Naive thymus-derived CD4-positive, alpha-beta T cell (primary cell): ENCODE measurements around the gene PLIN4. TPM values are rescaled to one million over a fixed set of nuclear protein-coding genes. Genes with fewer than 3 reads are reported as not detected.
"Not testable (repeated sequence)": the region's sequence is repeated elsewhere in the genome, so short reads cannot be mapped to it uniquely, and the experiment has no call there.

Experiments
- ATAC-seq: fragments of 150-1000 bp; cut with Tn5 transposase; 2 replicates; pipeline ENCODE4 v1.10.0; 2021; ENCODE audit warnings: mild to moderate bottlenecking, moderate library complexity
- CTCF ChIA-PET: fragments of 350-600 bp; sonication (Branson Sonifier 250); formaldehyde crosslinking; loops from one replicate; lab custom pipeline; 2021; ENCODE audit warnings: antibody characterized with exemption; lab: Charles Lee
- POLR2A ChIA-PET: fragments of 350-600 bp; sonication (Branson Sonifier 250); formaldehyde crosslinking; loops from one replicate; lab custom pipeline; 2021; ENCODE audit warnings: antibody characterized with exemption, inconsistent platforms; lab: Charles Lee
- DNase-seq, 9 donors: peaks; one replicate each; pipeline versions ENCODE4 v3.0.0 to v3.0.0-alpha.2; 2020 to 2022; ENCODE audit warnings: mixed read lengths in 1 of 9
- H3K27ac ChIP-seq: one replicate; pipeline ENCODE4 v1.7.0; 2013; ENCODE audit warnings: mild to moderate bottlenecking, low read depth, low read length, moderate library complexity
- H3K27me3 ChIP-seq, 2 donors: one replicate each; pipeline ENCODE4 v1.7.0; 2013; ENCODE audit warnings: low read length in 2 of 2, mild to moderate bottlenecking in 2 of 2, moderate library complexity in 2 of 2; ENCODE audit not compliant: control insufficient read depth in 2 of 2, insufficient read depth in 2 of 2
- H3K36me3 ChIP-seq, 3 experiments: 1 replicate in 2 of 3; 2 replicates in 1 of 3; pipeline ENCODE4 v1.7.0; 2013; ENCODE audit warnings: low read length in 3 of 3, mild to moderate bottlenecking in 3 of 3, moderate library complexity in 1 of 3; ENCODE audit not compliant: insufficient read depth in 3 of 3, control insufficient read depth in 2 of 3
- H3K4me1 ChIP-seq, 2 donors: one replicate each; pipeline ENCODE4 v1.7.0; 2013; ENCODE audit warnings: low read length in 2 of 2, mild to moderate bottlenecking in 2 of 2, moderate library complexity in 1 of 2; ENCODE audit not compliant: control insufficient read depth in 2 of 2, insufficient read depth in 2 of 2
- H3K4me3 ChIP-seq: 2 replicates; pipeline ENCODE4 v1.7.0; 2013; ENCODE audit warnings: mild to moderate bottlenecking, low read length
- H3K9me3 ChIP-seq, 3 experiments: 1 replicate in 2 of 3; 2 replicates in 1 of 3; pipeline ENCODE4 v1.7.0; 2013; ENCODE audit warnings: low read length in 3 of 3; ENCODE audit not compliant: control insufficient read depth in 2 of 3
- H3K27ac Mint-ChIP-seq, 9 donors: one replicate each; pipeline ENCODE4 v1.8.0; 2020 to 2022; ENCODE audit warnings: mixed read lengths in 9 of 9, mild to moderate bottlenecking in 8 of 9, moderate library complexity in 5 of 9, inconsistent platforms in 2 of 9
- H3K27me3 Mint-ChIP-seq, 5 donors: one replicate each; pipeline ENCODE4 v1.8.0; 2021 to 2022; ENCODE audit warnings: mixed read lengths in 5 of 5, mild to moderate bottlenecking in 1 of 5
- H3K36me3 Mint-ChIP-seq, 5 donors: one replicate each; pipeline ENCODE4 v1.8.0; 2020 to 2022; ENCODE audit warnings: mixed read lengths in 5 of 5, mild to moderate bottlenecking in 3 of 5, inconsistent platforms in 1 of 5
- H3K4me1 Mint-ChIP-seq, 7 donors: one replicate each; pipeline ENCODE4 v1.8.0; 2020 to 2022; ENCODE audit warnings: mixed read lengths in 7 of 7, mild to moderate bottlenecking in 3 of 7, inconsistent platforms in 1 of 7
- H3K4me3 Mint-ChIP-seq, 10 donors: one replicate each; pipeline ENCODE4 v1.8.0; 2020 to 2022; ENCODE audit warnings: mild to moderate bottlenecking in 10 of 10, mixed read lengths in 10 of 10, moderate library complexity in 6 of 10, inconsistent platforms in 2 of 10
- H3K9me3 Mint-ChIP-seq, 11 donors: one replicate each; pipeline ENCODE4 v1.8.0; 2020 to 2022; ENCODE audit warnings: mixed read lengths in 11 of 11, mild to moderate bottlenecking in 4 of 11, inconsistent platforms in 1 of 11, moderate library complexity in 1 of 11
- intact Hi-C, 2 donors: fragments of 100-400 bp; cut with micrococcal nuclease; formaldehyde crosslinking; loops; one replicate each; pipeline ENCODE4 v1.15.1; 2023
- polyA plus RNA-seq, 2 donors: library from polyadenylated mRNA; unstranded; fragments of 300-500 nt; fragmentation: Illumina TruSeq; gene quantifications; one replicate each; pipeline ENCODE4 v1.2.3, GENCODE V29; 2021
- total RNA-seq, 6 experiments: library from RNA in 5 of 6; stranded (reverse) in 5 of 6; gene quantifications; 1 replicate in 5 of 6; 2 replicates in 1 of 6; pipeline ENCODE4 v1.2.3 and lab custom pipeline; 2021 to 2026

The PLIN4 gene
- total and polyA plus RNA-seq, 7 experiments from 2014 or later, result 0.08 to 0.24 (median 0.11) TPM; not detected in 2

DNA sequence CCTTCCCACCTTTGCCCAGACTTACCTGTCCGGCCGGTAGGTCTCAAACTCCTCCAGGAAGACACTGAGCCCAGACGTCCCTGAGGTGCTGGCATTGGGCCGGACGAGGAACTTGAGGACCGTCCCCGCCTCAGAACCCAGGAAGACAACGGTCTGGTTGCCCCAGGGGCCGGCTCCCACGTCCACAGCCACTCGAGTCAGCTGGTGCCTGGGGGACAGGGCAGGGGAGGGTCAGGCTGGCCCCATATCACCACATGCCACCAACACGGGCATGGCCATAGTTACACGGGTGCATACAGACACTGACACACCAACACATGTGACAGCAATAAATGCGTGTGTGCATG lies 29.9 kb upstream of the PLIN4 start:
- Histone ChIP-seq H3K4me1 (no peaks in the 10 kb centered on the region), H3K27ac (no peak overlapping the region), H3K36me3 (no peaks in the 10 kb centered on the region), H3K9me3 (no peaks in the 10 kb centered on the region), H3K4me3 (no peak overlapping the region), H3K27me3 (no peaks in the 10 kb centered on the region)
- Mint-ChIP-seq H3K27me3 (peaks cover 0 to 20% (median 6%) of the 10 kb centered on the region in 5 donors), H3K27ac (no peak overlapping the region), H3K36me3 (peaks cover 0 to 4% (median 0%) of the 10 kb centered on the region in 5 donors), H3K4me1 (peaks cover 0 to 5% (median 0%) of the 10 kb centered on the region in 7 donors), H3K9me3 (peaks cover 0 to 3% (median 0%) of the 10 kb centered on the region in 11 donors), H3K4me3 (no peak overlapping the region)
- no peak for DNase-seq
- intact Hi-C loops, result no loop called here
- no peak for ATAC-seq
- POLR2A ChIA-PET, result no interaction called here
- CTCF ChIA-PET, result interaction anchor here (0.7 to 1.0 kb wide), 2 partner anchors 26 to 45 kb away, joined by 3 to 4 read pairs; no protein-coding TSS in a partner anchor

DNA sequence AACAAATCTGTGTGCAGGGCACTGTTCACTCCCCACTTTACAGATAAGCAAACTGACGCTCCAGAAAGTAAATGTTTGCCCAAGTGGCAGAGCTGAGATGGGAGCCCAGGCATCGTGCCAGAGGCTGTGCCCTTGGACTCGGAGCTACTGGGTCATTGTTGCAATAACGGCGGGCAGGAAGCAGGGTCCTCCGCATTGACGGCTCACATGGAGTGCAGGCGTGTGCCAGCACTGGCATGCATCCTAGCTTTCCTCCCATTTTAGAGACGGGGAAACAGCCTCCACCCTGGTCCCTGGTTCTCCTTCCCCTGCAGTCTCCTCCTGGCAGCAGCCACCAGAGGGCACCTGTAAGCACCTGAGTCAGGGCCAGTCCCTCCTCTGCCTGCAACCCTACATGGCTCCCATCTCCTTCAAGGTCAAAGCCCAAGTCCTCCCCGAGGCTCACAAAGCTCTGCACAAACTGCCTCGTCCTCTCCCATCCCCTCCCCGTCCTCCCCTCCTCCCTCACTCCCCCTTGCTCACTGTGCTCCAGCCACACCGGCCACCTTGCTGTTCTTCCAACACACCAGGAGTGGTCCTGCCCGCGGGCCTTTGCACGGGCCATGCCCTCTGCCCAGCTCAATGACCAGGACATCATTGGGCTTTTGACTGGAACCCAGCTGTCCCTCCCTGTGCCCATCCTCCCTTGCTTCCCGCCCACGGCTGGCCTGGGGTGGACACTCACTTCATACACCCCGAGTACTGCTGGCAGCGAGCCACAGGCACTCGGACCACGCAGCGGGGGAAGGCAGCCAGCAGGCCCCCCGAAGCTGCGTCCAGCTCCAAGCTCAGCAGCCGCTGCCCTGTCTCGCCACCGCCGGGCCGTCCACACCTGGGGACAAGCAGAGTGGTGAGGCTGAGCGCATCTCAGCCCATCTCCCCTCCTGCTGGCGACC lies 29.3 kb upstream of the PLIN4 start:
- Histone ChIP-seq H3K9me3 (no peaks in the 10 kb centered on the region), H3K36me3 (no peaks in the 10 kb centered on the region), H3K4me1 (no peaks in the 10 kb centered on the region), H3K4me3 (no peak overlapping the region), H3K27ac (no peak overlapping the region), H3K27me3 (no peaks in the 10 kb centered on the region)
- H3K4me3 Mint-ChIP-seq, result no peak overlapping the region
- H3K4me1 Mint-ChIP-seq, result peaks cover 0 to 5% (median 0%) of the 10 kb centered on the region in 7 donors
- no peak overlapping the region for H3K27ac Mint-ChIP-seq
- ChIA-PET CTCF (interaction anchor here (1.0 to 1.1 kb wide), 2 partner anchors 20 to 45 kb away, joined by 3 to 4 read pairs; no protein-coding TSS in a partner anchor), POLR2A (no interaction called here)
- intact Hi-C loops, result no loop called here
- H3K27me3 Mint-ChIP-seq, result peaks cover 0 to 14% (median 6%) of the 10 kb centered on the region in 5 donors
- ATAC-seq, result no peak
- no peak for DNase-seq
- peaks cover 0 to 4% (median 0%) of the 10 kb centered on the region in 5 donors for H3K36me3 Mint-ChIP-seq
- H3K9me3 Mint-ChIP-seq, result peaks cover 0 to 2% (median 0%) of the 10 kb centered on the region in 11 donors

DNA sequence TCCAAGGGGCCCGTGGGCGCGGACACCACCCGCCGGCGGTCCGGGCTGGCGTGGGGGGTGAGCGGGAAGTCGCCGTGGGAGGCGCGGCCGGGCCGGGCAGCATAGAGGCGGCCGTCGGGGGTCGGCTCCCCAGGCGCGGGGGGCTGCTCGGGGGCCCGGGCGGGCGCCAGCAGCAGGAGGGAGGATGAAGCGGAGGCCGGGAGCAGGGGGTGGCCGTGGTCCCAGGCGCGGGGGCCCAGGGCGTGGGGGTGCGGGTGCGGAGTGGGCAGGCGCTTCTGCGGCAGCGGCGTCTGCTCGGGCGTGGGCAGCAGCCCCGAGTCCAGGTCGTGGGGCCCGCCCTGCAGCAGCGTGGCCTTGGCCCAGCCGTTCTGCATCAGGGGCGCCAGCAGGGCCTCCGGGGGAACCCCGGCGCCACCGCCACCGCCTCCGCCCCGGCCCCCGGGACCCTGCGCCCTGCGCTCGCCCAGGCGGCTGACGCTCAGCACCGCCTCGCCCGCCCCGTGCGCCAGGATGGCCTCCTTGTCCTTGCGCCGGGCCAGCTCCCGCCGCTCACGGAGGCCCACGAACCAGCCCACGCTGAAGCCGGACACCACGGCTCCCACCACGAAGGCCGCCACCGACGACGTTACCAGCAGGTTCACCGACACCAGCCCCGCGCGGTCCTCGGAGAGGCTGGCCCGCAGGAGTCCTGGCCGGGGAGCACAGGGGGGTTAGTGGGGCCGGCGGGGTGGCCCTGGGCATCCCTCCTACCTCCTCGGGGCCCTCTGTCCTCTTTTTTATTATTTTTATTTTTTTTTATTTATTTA lies 25.8 kb upstream of the PLIN4 start:
- Histone ChIP-seq H3K27ac (no peak overlapping the region), H3K27me3 (no peaks in the 10 kb centered on the region), H3K36me3 (no peaks in the 10 kb centered on the region), H3K9me3 (peaks cover 0 to 4% (median 0%) of the 10 kb centered on the region in 3 experiments), H3K4me3 (no peak overlapping the region), H3K4me1 (no peaks in the 10 kb centered on the region)
- Mint-ChIP-seq H3K4me3 (no peak overlapping the region), H3K27ac (no peak overlapping the region), H3K36me3 (peaks cover 0 to 4% (median 0%) of the 10 kb centered on the region in 5 donors), H3K27me3 (peaks cover 0 to 18% (median 3%) of the 10 kb centered on the region in 5 donors), H3K4me1 (peaks cover 0 to 10% (median 6%) of the 10 kb centered on the region in 7 donors), H3K9me3 (peaks cover 0 to 6% (median 0%) of the 10 kb centered on the region in 11 donors)
- intact Hi-C loops, result no loop called here
- CTCF ChIA-PET, result no interaction called here
- POLR2A ChIA-PET, result no interaction called here
- ATAC-seq (no peak), DNase-seq (no peak)

DNA sequence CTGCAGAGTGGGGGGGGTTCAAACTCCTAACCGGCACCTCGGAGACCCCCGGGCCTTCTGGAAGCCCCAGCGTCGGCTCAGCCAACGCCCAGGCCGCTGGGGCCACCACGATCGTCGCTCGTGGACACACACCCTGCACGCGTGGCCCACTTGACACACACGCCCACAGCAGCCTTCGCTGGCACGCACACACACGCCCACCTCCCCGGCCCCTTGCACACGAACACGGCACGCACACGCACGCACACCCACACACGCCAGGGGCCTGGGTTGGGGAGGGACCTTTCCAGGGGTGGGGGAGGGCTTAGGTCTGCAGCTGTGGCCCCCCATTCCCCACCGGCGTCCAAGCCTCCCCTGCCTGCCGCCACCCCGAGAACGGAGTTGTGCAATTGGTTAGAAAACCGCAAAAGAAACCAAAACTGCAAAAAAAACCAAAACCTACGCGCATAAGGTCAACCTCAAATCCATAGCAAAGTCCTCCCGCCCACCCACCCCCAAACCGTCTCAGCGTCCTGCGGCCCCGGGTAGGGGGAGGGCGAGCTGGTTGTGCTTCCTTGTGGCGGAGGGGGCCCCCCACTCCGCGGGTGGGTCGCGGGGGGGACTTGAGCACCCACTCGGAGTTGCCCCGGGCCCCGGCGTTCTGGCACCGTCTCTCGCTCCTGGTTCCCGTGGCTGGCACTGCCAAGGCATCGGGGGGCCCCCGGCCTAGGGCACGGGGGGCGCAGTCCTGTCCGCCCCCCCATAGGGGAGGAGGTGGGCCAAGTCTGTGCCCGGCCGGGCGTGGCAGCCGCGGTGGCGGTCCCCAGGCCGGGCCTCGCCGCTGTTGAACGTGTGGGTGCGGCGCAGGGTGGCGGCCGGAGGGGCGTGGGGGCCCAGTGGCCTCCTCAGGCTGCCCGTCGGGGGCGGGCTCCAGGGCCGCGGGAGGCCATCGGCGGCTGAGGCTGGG lies 24.9 kb upstream of the PLIN4 start:
- ChIA-PET POLR2A (no interaction called here), CTCF (no interaction called here)
- peaks cover 0 to 4% (median 0%) of the 10 kb centered on the region in 5 donors for H3K36me3 Mint-ChIP-seq
- H3K27me3 ChIP-seq, result no peaks in the 10 kb centered on the region
- ATAC-seq (no peak), DNase-seq (no peak)
- peaks cover 0 to 19% (median 4%) of the 10 kb centered on the region in 5 donors for H3K27me3 Mint-ChIP-seq
- H3K27ac Mint-ChIP-seq, result no peak overlapping the region
- no peak overlapping the region for H3K4me3 ChIP-seq
- peaks cover 0 to 10% (median 6%) of the 10 kb centered on the region in 7 donors for H3K4me1 Mint-ChIP-seq
- H3K27ac ChIP-seq, result no peak overlapping the region
- peaks cover 0 to 4% (median 0%) of the 10 kb centered on the region in 3 experiments for H3K9me3 ChIP-seq
- H3K4me3 Mint-ChIP-seq, result no peak overlapping the region
- no peaks in the 10 kb centered on the region for H3K4me1 ChIP-seq
- H3K36me3 ChIP-seq, result no peaks in the 10 kb centered on the region
- H3K9me3 Mint-ChIP-seq, result peaks cover 0 to 6% (median 0%) of the 10 kb centered on the region in 11 donors
- intact Hi-C loops, result no loop called here

DNA sequence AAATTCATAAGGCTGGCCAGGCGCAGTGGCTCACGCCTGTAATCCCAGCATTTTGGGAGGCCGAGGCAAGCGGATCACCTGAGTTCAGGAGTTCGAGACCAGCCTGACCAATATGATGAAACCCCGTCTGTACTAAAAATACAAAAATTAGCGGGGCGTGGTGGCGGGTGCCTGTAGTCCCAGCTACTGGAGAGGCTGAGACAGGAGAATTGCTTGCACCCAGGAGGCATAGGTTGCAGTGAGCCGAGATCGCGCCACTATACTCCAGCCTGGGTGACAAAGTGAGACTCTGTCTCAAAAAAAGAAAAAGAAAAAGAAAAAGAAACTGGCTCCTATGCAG lies 23.5 kb upstream of the PLIN4 start:
- H3K27me3 Mint-ChIP-seq, result peaks cover 0 to 24% (median 7%) of the 10 kb centered on the region in 5 donors
- H3K27ac Mint-ChIP-seq, H3K4me3 Mint-ChIP-seq, H3K36me3 ChIP-seq, DNase-seq, intact Hi-C loops, H3K9me3 Mint-ChIP-seq, H3K4me1 ChIP-seq, H3K36me3 Mint-ChIP-seq, H3K9me3 ChIP-seq, H3K27me3 ChIP-seq, POLR2A ChIA-PET, H3K4me3 ChIP-seq, ATAC-seq, H3K27ac ChIP-seq: not testable (repeated sequence)
- peaks cover 0 to 10% (median 6%) of the 10 kb centered on the region in 7 donors for H3K4me1 Mint-ChIP-seq
- CTCF ChIA-PET, result interaction anchor here (0.6 to 0.7 kb wide), 3 partner anchors 99 to 971 kb away, joined by 4 to 6 read pairs (median 5); no protein-coding TSS in a partner anchor
